IPS-15b (cell line): ENCODE results near the gene KASH5.
"Not testable (repeated sequence)": the region's sequence is repeated elsewhere in the genome, so short reads cannot be mapped to it uniquely, and the experiment has no call there.

ENCODE experiments used
- H3K27me3 ChIP-seq: one replicate; pipeline ENCODE4 v1.6.1; 2013; ENCODE audit warnings: low read length; ENCODE audit not compliant: control insufficient read depth, insufficient read depth
- H3K36me3 ChIP-seq: one replicate; pipeline ENCODE4 v1.6.1; 2013; ENCODE audit warnings: low read length; ENCODE audit not compliant: control insufficient read depth, insufficient read depth
- H3K4me1 ChIP-seq: one replicate; pipeline ENCODE4 v1.6.1; 2013; ENCODE audit warnings: mild to moderate bottlenecking, low read length; ENCODE audit not compliant: control insufficient read depth, insufficient read depth
- H3K4me3 ChIP-seq: one replicate; pipeline ENCODE4 v1.5.1; 2013; ENCODE audit warnings: low read depth, low read length
- H3K9ac ChIP-seq: one replicate; pipeline ENCODE4 v1.6.1; 2013; ENCODE audit warnings: low read depth, mild to moderate bottlenecking, low read length
- H3K9me3 ChIP-seq: one replicate; pipeline ENCODE4 v1.6.1; 2013; ENCODE audit warnings: mild to moderate bottlenecking, low read length; ENCODE audit not compliant: control insufficient read depth, insufficient read depth

Gene KASH5

GRCh38 chr19:49447485-49448431 lies 59.7 kb downstream of the KASH5 start:
- Histone ChIP-seq H3K4me1 (peaks cover 8% of the 10 kb centered on the region), H3K27me3 (no peaks in the 10 kb centered on the region), H3K36me3 (peaks cover 20% of the 10 kb centered on the region), H3K9ac (no peak overlapping the region), H3K9me3 (no peaks in the 10 kb centered on the region), H3K4me3 (peak overlapping the region; percentile 13)

DNA sequence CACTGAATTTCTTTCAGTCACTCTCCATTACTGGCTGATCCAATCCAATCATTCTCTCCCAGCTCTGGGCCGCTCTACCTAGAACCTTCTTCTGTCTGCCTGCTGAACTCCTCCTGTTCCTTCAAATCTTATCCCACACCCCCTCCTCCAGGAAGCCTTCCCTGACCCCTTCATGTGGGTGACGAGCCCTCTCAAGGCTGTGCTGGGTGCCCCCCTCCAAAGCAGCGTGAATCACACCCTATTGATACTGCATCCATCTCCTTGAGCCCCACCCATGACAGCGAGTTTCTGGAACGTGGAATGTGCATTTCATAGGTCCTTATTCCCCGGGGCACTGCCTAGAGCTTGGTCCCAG lies 60.4 kb downstream of the KASH5 start:
- Histone ChIP-seq H3K27me3 (no peaks in the 10 kb centered on the region), H3K4me1 (peaks cover 8% of the 10 kb centered on the region), H3K36me3 (peaks cover 20% of the 10 kb centered on the region), H3K9ac (no peak overlapping the region), H3K9me3 (no peaks in the 10 kb centered on the region), H3K4me3 (no peak overlapping the region)

GRCh38 chr19:49450405-49450804 lies 62.4 kb downstream of the KASH5 start:
- Histone ChIP-seq H3K4me3 (peak overlapping the region; percentile 84), H3K9ac (no peak overlapping the region), H3K4me1 (peaks cover 8% of the 10 kb centered on the region), H3K36me3 (peaks cover 20% of the 10 kb centered on the region), H3K9me3 (no peaks in the 10 kb centered on the region), H3K27me3 (no peaks in the 10 kb centered on the region)

DNA sequence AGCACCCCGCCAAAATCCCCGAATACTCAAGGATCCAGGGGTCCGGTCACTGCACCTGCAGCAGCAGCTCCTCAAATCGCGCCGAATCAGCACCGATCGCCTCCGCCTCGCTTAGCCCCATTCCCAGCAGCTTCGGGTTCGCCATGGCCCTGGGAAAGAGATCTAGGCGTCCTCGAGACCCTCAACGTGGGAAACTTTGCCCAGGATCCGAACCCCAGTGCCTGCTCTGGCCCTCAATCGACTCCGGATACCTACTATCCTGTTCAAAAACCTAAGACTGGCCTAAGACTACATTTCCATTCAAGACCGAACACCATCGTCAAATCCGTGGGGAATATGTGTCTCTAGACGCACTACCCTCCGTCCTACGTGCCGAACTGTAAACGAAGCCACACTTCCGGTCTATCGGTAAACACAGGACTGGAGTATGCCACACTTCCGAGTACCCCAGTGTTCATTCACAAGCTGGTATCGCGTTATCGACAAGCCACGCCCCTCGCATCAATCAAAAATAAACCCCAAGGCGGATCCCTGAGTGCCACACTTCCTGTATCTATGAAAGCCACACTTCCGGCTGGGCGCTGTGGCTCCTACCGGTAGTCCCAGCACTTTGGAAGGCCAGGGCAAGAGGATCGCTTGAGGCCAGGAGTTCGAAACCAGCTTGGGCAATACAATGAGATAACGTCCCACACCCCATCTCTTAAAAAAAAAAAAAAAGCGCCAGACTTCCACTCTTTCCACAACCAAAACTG lies 63.6 kb downstream of the KASH5 start, which contains the start of gene PIH1D1:
Gene PIH1D1 (minus strand): TSS at position 385 of the 752 bp plus-strand sequence. CDS start 240 bp downstream, at position 145.
- Histone ChIP-seq H3K9me3 (no peaks in the 10 kb centered on the region), H3K4me3 (peak within 1 kb of the TSS; percentile 96), H3K27me3 (no peaks in the 10 kb centered on the region), H3K4me1 (peaks cover 8% of the 10 kb centered on the region), H3K9ac (peak within 1 kb of the TSS; percentile 77), H3K36me3 (peaks cover 17% of the 10 kb centered on the region)

DNA sequence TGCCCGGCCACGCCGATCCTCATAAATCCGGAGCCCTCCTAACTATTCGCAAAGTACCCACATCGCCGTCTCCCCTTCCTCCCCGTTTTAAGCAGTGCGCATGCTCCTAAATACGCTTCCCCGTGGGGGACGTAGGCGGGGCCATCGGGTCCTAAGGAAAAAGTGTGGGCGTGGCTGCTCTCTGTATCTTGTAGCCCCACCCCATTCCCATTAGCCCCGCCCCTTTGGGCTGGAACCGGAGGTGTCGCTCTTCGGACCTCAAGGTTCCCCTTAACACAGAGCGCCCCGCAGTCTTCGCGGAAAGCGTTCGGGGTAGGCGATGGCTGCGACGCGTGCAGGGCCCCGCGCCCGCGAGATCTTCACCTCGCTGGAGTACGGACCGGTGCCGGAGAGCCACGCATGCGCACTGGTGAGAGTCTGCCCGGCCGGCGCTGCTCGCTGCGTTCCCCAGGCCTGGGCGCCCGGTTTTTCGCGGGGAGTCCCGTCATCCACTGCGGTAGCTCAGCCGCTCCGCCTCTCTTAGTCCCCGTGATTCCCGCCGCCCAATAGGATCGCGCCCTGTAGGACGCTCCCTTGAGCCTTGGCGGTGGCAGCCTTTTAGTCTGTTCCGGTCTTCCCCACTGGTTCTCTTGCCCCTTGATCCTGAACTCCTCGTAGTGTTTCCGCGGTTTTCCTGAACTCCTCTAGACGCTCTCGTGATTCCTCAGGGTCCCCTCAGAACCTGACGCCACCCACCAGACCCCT lies 65.1 kb downstream of the KASH5 start, which contains the start of gene ALDH16A1:
Gene ALDH16A1 (plus strand): TSS at position 213 of the 744 bp plus-strand sequence. CDS start 107 bp downstream, at position 320.
- H3K4me1 ChIP-seq = peaks cover 5% of the 10 kb centered on the region
- H3K9ac ChIP-seq = peak within 1 kb of the TSS; percentile 100
- peak within 1 kb of the TSS; percentile 96 for H3K4me3 ChIP-seq
- peaks cover 11% of the 10 kb centered on the region for H3K36me3 ChIP-seq
- H3K9me3 ChIP-seq = no peaks in the 10 kb centered on the region
- no peaks in the 10 kb centered on the region for H3K27me3 ChIP-seq

DNA sequence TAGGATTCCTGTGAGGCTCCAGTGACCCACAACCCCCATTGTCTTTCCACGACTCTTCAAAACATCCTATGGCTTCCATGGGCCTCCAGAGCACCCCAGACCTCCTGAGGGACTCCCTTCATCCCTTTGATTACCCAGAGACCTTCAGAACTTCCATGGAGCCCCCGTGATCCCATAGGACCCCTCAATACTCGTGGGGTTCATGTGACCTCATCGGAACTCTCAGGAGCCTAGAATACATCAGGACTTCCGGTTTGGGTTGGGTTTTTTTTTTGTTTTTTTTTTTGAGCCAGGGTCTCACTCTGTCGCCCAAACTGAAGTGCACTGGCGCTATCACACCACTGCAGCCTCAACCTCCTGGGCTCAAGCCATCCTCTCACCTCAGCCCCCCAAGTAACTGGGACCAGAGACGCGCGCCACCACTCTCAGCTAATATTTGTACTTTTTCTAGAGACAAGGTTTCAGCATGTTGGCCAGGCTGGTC lies 65.8 kb downstream of the KASH5 start:
- Histone ChIP-seq H3K9ac (peak overlapping the region; percentile 100), H3K9me3 (no peaks in the 10 kb centered on the region), H3K4me3 (peak overlapping the region; percentile 96), H3K4me1 (peaks cover 5% of the 10 kb centered on the region), H3K36me3 (peaks cover 11% of the 10 kb centered on the region), H3K27me3 (no peaks in the 10 kb centered on the region)

DNA sequence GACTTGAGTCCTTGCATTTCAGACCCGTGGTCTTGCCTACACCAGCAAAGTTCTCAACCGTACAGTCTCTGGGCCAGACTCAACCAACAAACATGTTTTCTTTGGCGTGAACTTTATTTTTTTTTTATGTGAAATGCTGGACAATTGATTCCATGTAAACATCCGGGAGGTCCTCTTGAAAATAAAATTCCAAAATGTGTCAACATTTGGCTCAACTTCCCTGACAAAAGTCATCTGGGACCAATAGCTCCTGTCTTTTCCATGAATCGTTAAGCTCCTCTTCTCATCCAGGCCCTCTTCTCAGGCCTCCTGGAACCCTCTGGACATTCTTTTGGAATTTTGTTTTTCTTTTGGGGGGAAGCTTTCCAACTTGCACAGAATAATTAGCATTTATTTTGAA lies 67.7 kb downstream of the KASH5 start:
- H3K36me3 ChIP-seq = peaks cover 6% of the 10 kb centered on the region
- no peak overlapping the region for H3K4me3 ChIP-seq
- no peak overlapping the region for H3K9ac ChIP-seq
- H3K9me3 ChIP-seq = no peaks in the 10 kb centered on the region
- no peaks in the 10 kb centered on the region for H3K27me3 ChIP-seq
- no peaks in the 10 kb centered on the region for H3K4me1 ChIP-seq

DNA sequence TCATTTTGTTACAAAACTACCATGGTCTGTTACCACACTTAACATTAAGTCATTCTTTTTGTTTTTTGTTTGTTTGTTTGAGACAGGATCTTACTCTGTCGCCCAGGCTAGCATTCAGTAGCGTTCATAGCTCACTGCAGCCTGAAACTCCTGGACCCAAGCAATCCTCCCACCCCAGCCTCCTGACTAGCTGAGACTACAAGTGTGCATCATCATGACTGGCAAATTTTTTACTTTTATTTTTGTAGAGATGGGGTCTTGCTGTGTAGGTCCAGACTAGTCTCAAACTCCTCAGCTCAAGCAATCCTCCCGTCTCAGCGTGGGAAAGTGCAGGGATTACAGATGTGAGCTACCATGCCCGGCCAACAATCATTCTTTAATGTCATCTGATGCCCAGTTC lies 68.3 kb downstream of the KASH5 start:
- Histone ChIP-seq H3K9ac (no peak overlapping the region), H3K27me3 (no peaks in the 10 kb centered on the region), H3K4me1 (no peaks in the 10 kb centered on the region), H3K36me3 (peaks cover 6% of the 10 kb centered on the region), H3K4me3 (no peak overlapping the region), H3K9me3 (no peaks in the 10 kb centered on the region)

- Histone ChIP-seq H3K27me3 (no peaks in the 10 kb centered on the region), H3K36me3 (peaks cover 6% of the 10 kb centered on the region), H3K4me3 (no peak overlapping the region), H3K9ac (no peak overlapping the region), H3K4me1 (no peaks in the 10 kb centered on the region), H3K9me3 (no peaks in the 10 kb centered on the region)
Observed at GRCh38 chr19:49458567-49458903, 70.5 kb downstream of the KASH5 start.

- Histone ChIP-seq H3K9me3 (no peaks in the 10 kb centered on the region), H3K4me3 (no peak overlapping the region), H3K4me1 (no peaks in the 10 kb centered on the region), H3K36me3 (peaks cover 11% of the 10 kb centered on the region), H3K27me3 (no peaks in the 10 kb centered on the region), H3K9ac (no peak overlapping the region)
Observed at GRCh38 chr19:49459388-49459787, 71.3 kb downstream of the KASH5 start.

- peaks cover 12% of the 10 kb centered on the region for H3K36me3 ChIP-seq
- not testable (repeated sequence) for H3K4me1 ChIP-seq, H3K4me3 ChIP-seq, H3K9me3 ChIP-seq, H3K27me3 ChIP-seq, H3K9ac ChIP-seq
Observed at GRCh38 chr19:49461130-49461529, 73.1 kb downstream of the KASH5 start.
